GM12891 (cell line): ENCODE measurements around the gene FBP1.

Experiments
- POLR2A ChIP-seq: IDR thresholded peaks from 2 replicates; pipeline ENCODE4 v1.6.1; 2011; ENCODE audit warnings: low read depth, low read length, control low read depth
- POLR2AphosphoS5 ChIP-seq: IDR thresholded peaks from 2 replicates; pipeline ENCODE4 v1.6.1; 2011; ENCODE audit warnings: low read depth, low read length, control low read depth
- TAF1 ChIP-seq: IDR thresholded peaks from 2 replicates; pipeline ENCODE4 v1.6.1; 2011; ENCODE audit warnings: low read depth, low read length, control low read depth

GRCh38 chr9:94648185-94648584 lies 8.9 kb upstream of the FBP1 start:
- TF ChIP-seq POLR2A (no peak), POLR2AphosphoS5 (no peak), TAF1 (no peak)
